ENCODE data around the gene PROCA1. TPM values are rescaled to one million over a fixed set of nuclear protein-coding genes. Genes with fewer than 3 reads are reported as not detected.
A peak's percentile ranks its signal among the peaks of the same experiment; 100 is the strongest.
"Not testable (repeated sequence)": the region's sequence is repeated elsewhere in the genome, so short reads cannot be mapped to it uniquely, and the experiment has no call there.

Gene PROCA1
- total RNA-seq, 1 donor from 2014 or later, result 0.99 TPM

GRCh38 chr17:28667870-28668269 lies 43.8 kb downstream of the PROCA1 start:
- no peak for DNase-seq

DNA sequence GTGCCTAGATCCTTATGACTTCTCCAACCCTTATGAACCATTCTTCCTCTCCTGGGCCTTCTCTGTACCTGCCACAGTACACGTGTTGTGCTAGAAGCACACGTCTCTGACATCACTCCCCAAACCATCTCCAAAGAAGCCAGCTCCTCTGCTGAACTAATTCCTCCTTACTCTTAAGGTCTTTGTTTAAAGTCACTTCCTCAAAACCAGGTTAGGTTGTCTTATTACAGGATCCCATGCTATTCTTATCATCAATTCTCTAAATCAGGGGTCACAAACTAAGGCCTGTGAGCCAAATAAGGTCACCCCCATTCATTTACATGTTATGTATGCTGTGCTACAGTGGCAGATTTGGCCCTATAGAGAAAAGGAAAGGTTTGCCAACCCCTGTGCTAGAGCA lies 45.7 kb downstream of the PROCA1 start:
- DNase-seq, result no peak

GRCh38 chr17:28663723-28664122 lies 48.0 kb downstream of the PROCA1 start:
- DNase-seq, result no peak

GRCh38 chr17:28662527-28662829 lies 49.2 kb downstream of the PROCA1 start:
- no peak for DNase-seq

- DNase-seq, result peak; percentile 87
These were observed 49.8 kb downstream of the PROCA1 start, which contains the start of the genes SDF2 and SUPT6H for GRCh38 chr17:28661635-28662526. Gene SDF2 (minus strand): TSS chr17:28661906. CDS start chr17:28661876, 30 bp downstream. Gene SUPT6H (plus strand): TSS chr17:28662205. CDS start chr17:28673402, 11,197 bp downstream.

DNA sequence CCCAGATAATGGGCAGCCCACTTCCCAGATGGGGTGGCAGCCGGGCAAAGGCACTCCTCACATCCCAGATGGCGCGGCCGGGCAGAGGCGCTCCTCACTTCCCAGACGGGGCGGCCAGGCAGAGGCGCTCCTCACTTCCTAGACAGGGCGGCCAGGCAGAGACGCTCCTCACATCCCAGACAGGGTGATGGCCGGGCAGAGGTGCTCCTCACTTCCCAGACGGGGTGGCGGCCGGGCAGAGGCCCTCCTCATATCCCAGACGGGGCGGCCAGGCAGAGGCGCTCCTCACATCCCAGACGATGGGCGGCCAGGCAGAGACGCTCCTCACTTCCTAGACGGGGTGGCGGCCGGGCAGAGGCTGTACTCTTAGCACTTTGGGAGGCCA lies 52.2 kb downstream of the PROCA1 start:
- not testable (repeated sequence) for DNase-seq

- not testable (repeated sequence) for DNase-seq
These were observed 52.8 kb downstream of the PROCA1 start for GRCh38 chr17:28658766-28659496.

DNA sequence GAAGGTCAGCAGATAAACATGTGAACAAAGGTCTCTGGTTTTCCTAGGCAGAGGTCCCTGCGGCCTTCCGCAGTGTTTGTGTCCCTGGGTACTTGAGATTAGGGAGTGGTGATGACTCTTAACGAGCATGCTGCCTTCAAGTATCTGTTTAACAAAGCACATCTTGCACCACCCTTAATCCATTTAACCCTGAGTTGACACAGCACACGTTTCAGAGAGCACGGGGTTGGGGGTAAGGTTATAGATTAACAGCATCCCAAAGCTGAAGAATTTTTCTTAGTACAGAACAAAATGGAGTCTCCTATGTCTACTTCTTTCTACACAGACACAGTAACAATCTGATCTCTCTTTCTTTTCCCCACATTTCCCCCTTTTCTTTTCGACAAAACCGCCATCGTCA lies 53.3 kb downstream of the PROCA1 start:
- DNase-seq, result not testable (repeated sequence)

- DNase-seq, result no peak
These were observed 53.9 kb downstream of the PROCA1 start for GRCh38 chr17:28657756-28658155.

GRCh38 chr17:28655160-28655559 lies 56.5 kb downstream of the PROCA1 start:
- no peak for DNase-seq

Small RNAs within 50 kb of the gene (small RNA-seq; reads per million reads assigned to genes)
- gene SNORD42A (ENCODE audit: low replicate concordance) (not detected), gene SNORD42B (ENCODE audit: low replicate concordance) (not detected), gene SNORD4A (ENCODE audit: low replicate concordance) (not detected), gene SNORD4B (ENCODE audit: low replicate concordance) (not detected)

Other genes with a start within 250 kb of the PROCA1 start
- gene SLC13A2, start 238.2 kb downstream of the PROCA1 start, total RNA-seq, result 0.20 TPM
- gene FOXN1, start 205.5 kb downstream of the PROCA1 start, total RNA-seq, result 3.0 TPM
- gene UNC119, start 159.3 kb downstream of the PROCA1 start, total RNA-seq, result 18.8 TPM
- 19.3 TPM for gene PIGS, start 140.4 kb downstream of the PROCA1 start, total RNA-seq
- gene ALDOC, start 135.0 kb downstream of the PROCA1 start, total RNA-seq, result 15.4 TPM
- 18.2 TPM for gene SPAG5, start 112.9 kb downstream of the PROCA1 start, total RNA-seq
- 13.9 TPM for gene RSKR, start 97.7 kb downstream of the PROCA1 start, total RNA-seq
- gene BLTP2, start 66.7 kb downstream of the PROCA1 start, total RNA-seq, result 89.7 TPM
- gene SDF2, start 50.0 kb downstream of the PROCA1 start, total RNA-seq, result 35.2 TPM
- 56.5 TPM for gene SUPT6H, start 49.7 kb downstream of the PROCA1 start, total RNA-seq
- 47.0 TPM for gene RAB34, start 6.0 kb upstream of the PROCA1 start, total RNA-seq
- 533 TPM for gene RPL23A, start 8.1 kb upstream of the PROCA1 start, total RNA-seq
- 1.9 TPM for gene TLCD1, start 14.3 kb upstream of the PROCA1 start, total RNA-seq
- gene NEK8, start 16.9 kb upstream of the PROCA1 start, total RNA-seq, result 2.8 TPM
- 16.7 TPM for gene TRAF4, start 32.1 kb upstream of the PROCA1 start, total RNA-seq
- gene FAM222B, start 130.9 kb upstream of the PROCA1 start, total RNA-seq, result 3.6 TPM
- gene ERAL1, start 143.1 kb upstream of the PROCA1 start, total RNA-seq, result 20.2 TPM
- gene FLOT2, start 185.8 kb upstream of the PROCA1 start, total RNA-seq, result 18.7 TPM
- gene DHRS13, start 191.2 kb upstream of the PROCA1 start, total RNA-seq, result 10.1 TPM
- 18.6 TPM for gene PHF12, start 239.6 kb upstream of the PROCA1 start, total RNA-seq

All from skin of body (tissue), 3 donors.